MCF 10A (cell line): ENCODE results near the gene HLF. TPM values are rescaled to one million over a fixed set of nuclear protein-coding genes. Genes with fewer than 3 reads are reported as not detected.

Experiments used
- BruUV-seq: library from RNA; stranded (reverse); fragments of 400-500 nt; replicated peaks from 2 replicates; lab custom pipeline; 2021; lab: Mats Ljungman, UMichigan
- CTCF ChIA-PET: fragments of 300-600 bp; sonication (Branson Sonifier 250); formaldehyde crosslinking; extraction: SDS; loops from one replicate; lab custom pipeline; 2021; ENCODE audit warnings: antibody characterized with exemption, inconsistent platforms; lab: Yijun Ruan, JAX
- POLR2A ChIA-PET: fragments of 300-600, 350-650 bp; sonication (Branson Sonifier 250); formaldehyde crosslinking; extraction: SDS; loops from one replicate; lab custom pipeline; 2020; ENCODE audit warnings: antibody characterized with exemption, inconsistent platforms; lab: Yijun Ruan, JAX
- DNase-seq: peaks from one replicate; pipeline ENCODE4 v3.0.0-alpha.2; 2018; ENCODE audit not compliant: unreplicated experiment
- H3K27ac Mint-ChIP-seq: one replicate; pipeline ENCODE4 v1.8.0; 2022; ENCODE audit warnings: mild to moderate bottlenecking, low read depth, mixed read lengths; ENCODE audit not compliant: unreplicated experiment
- H3K27me3 Mint-ChIP-seq: one replicate; pipeline ENCODE4 v1.8.0; 2022; ENCODE audit warnings: mixed read lengths; ENCODE audit not compliant: insufficient read depth, unreplicated experiment
- H3K36me3 Mint-ChIP-seq: one replicate; pipeline ENCODE4 v1.8.0; 2022; ENCODE audit warnings: mild to moderate bottlenecking, moderate library complexity, mixed read lengths; ENCODE audit not compliant: insufficient read depth, unreplicated experiment
- H3K4me1 Mint-ChIP-seq: one replicate; pipeline ENCODE4 v1.8.0; 2022; ENCODE audit warnings: mixed read lengths; ENCODE audit not compliant: insufficient read depth, unreplicated experiment
- H3K4me3 Mint-ChIP-seq: one replicate; pipeline ENCODE4 v1.8.0; 2022; ENCODE audit warnings: mild to moderate bottlenecking, moderate library complexity, mixed read lengths; ENCODE audit not compliant: unreplicated experiment
- H3K9me3 Mint-ChIP-seq: one replicate; pipeline ENCODE4 v1.8.0; 2022; ENCODE audit warnings: mixed read lengths; ENCODE audit not compliant: unreplicated experiment
- CTCF ChIP-seq: fragments of 200-600 bp; IDR thresholded peaks from one replicate; pipeline ENCODE4 v1.8.0; 2022; ENCODE audit warnings: antibody characterized with exemption, mild to moderate bottlenecking; ENCODE audit not compliant: unreplicated experiment
- intact Hi-C: fragments of 100-400 bp; cut with micrococcal nuclease; formaldehyde crosslinking; loops from 2 replicates; pipeline ENCODE4 v1.14.1; 2022
- total RNA-seq: library from RNA; stranded (reverse); gene quantifications from 2 replicates; pipeline ENCODE4 v1.2.3, GENCODE V29; 2022

Gene HLF
- total RNA-seq, 1 experiment from 2014 or later, result 0.23 TPM

GRCh38 chr17:55345132-55345531 lies 80.4 kb downstream of the HLF start:
- no peak for TF ChIP-seq CTCF
- Mint-ChIP-seq H3K36me3 (no peaks in the 10 kb centered on the region), H3K27me3 (peaks cover 5% of the 10 kb centered on the region), H3K9me3 (no peaks in the 10 kb centered on the region), H3K27ac (no peak overlapping the region), H3K4me3 (no peak overlapping the region), H3K4me1 (peaks cover 5% of the 10 kb centered on the region)
- no peak for DNase-seq
- ChIA-PET CTCF (interaction anchor here (0.7 to 5.8 kb wide), 5 partner anchors 14 to 352 kb away, joined by 3 to 77 read pairs (median 3); no protein-coding TSS in a partner anchor), POLR2A (interaction anchor here (0.5 kb wide), 1 partner anchor 35 kb away, joined by 3 read pairs; no protein-coding TSS in a partner anchor)
- intact Hi-C loops, result loop anchor here (5.0 kb wide), 1 partner anchor 48 kb away; no protein-coding TSS in a partner anchor
- no TSS peak for BruUV-seq

GRCh38 chr17:55346658-55347057 lies 81.9 kb downstream of the HLF start:
- Mint-ChIP-seq H3K9me3 (no peaks in the 10 kb centered on the region), H3K4me1 (peaks cover 5% of the 10 kb centered on the region), H3K27ac (no peak overlapping the region), H3K36me3 (no peaks in the 10 kb centered on the region), H3K27me3 (no peaks in the 10 kb centered on the region), H3K4me3 (no peak overlapping the region)
- CTCF ChIA-PET, result interaction anchor here (0.6 to 7.2 kb wide), 9 partner anchors 8 to 353 kb away, joined by 3 to 154 read pairs (median 6); no protein-coding TSS in a partner anchor
- POLR2A ChIA-PET, result no interaction called here
- DNase-seq, result no peak
- intact Hi-C loops, result loop anchor here (5.0 kb wide), 1 partner anchor 49 kb away; no protein-coding TSS in a partner anchor
- no peak for TF ChIP-seq CTCF
- BruUV-seq, result no TSS peak

- BruUV-seq, result no TSS peak
- ChIA-PET CTCF (interaction anchor here (0.6 to 7.2 kb wide), 25 partner anchors 9 to 389 kb away, joined by 3 to 154 read pairs (median 5); partner anchors contain the start of gene SMIM36), POLR2A (no interaction called here)
- Mint-ChIP-seq H3K4me1 (peaks cover 5% of the 10 kb centered on the region), H3K4me3 (no peak overlapping the region), H3K36me3 (no peaks in the 10 kb centered on the region), H3K9me3 (no peaks in the 10 kb centered on the region), H3K27me3 (no peaks in the 10 kb centered on the region), H3K27ac (no peak overlapping the region)
- no peak for DNase-seq
- intact Hi-C loops, result loop anchor here (5.0 kb wide), 1 partner anchor 50 kb away; no protein-coding TSS in a partner anchor
- TF ChIP-seq CTCF, result no peak
These were observed 82.6 kb downstream of the HLF start for GRCh38 chr17:55347341-55347740.

- intact Hi-C loops, result loop anchor here (1.0 to 5.0 kb wide), 4 partner anchors 52 to 356 kb away; no protein-coding TSS in a partner anchor
- DNase-seq, result peak; percentile 60
- no peaks in the 10 kb centered on the region for H3K27me3 Mint-ChIP-seq
- no peaks in the 10 kb centered on the region for H3K9me3 Mint-ChIP-seq
- POLR2A ChIA-PET, result no interaction called here
- H3K4me1 Mint-ChIP-seq, result peaks cover 5% of the 10 kb centered on the region
- CTCF ChIA-PET, result interaction anchor here (0.5 to 7.2 kb wide), 50 partner anchors 8 to 1131 kb away, joined by 3 to 154 read pairs (median 4); partner anchors contain the start of gene SMIM36
- peak; percentile 75 for TF ChIP-seq CTCF
- H3K36me3 Mint-ChIP-seq, result no peaks in the 10 kb centered on the region
- no peak overlapping the region for H3K4me3 Mint-ChIP-seq
- H3K27ac Mint-ChIP-seq, result no peak overlapping the region
- BruUV-seq, result no TSS peak
These were observed 84.1 kb downstream of the HLF start for GRCh38 chr17:55348749-55349354.
